Liver (tissue), 9 donors: ENCODE data around the gene TRAPPC3. TPM values are rescaled to one million over a fixed set of nuclear protein-coding genes. Genes with fewer than 3 reads are reported as not detected.

ENCODE experiments used
- DNase-seq: peaks from one replicate; pipeline ENCODE4 v3.0.0-alpha.2; 2017; ENCODE audit warnings: low spot score
- H3K27ac ChIP-seq, 2 donors: one replicate each; pipeline ENCODE4 v1.7.0; 2013; ENCODE audit warnings: inconsistent platforms in 2 of 2, low read length in 2 of 2, control low read depth in 1 of 2, low read depth in 1 of 2, mild to moderate bottlenecking in 1 of 2
- H3K27me3 ChIP-seq, 4 donors: one replicate each; pipeline versions ENCODE4 v1.6.1 to v1.7.0; 2013; ENCODE audit warnings: low read length in 3 of 4, inconsistent platforms in 1 of 4, mild to moderate bottlenecking in 1 of 4, moderate library complexity in 1 of 4; ENCODE audit not compliant: control insufficient read depth in 4 of 4, insufficient read depth in 4 of 4
- H3K36me3 ChIP-seq, 4 donors: one replicate each; pipeline versions ENCODE4 v1.6.1 to v1.7.0; 2013; ENCODE audit warnings: low read length in 3 of 4, mild to moderate bottlenecking in 3 of 4, low read depth in 1 of 4, moderate library complexity in 1 of 4; ENCODE audit not compliant: control insufficient read depth in 4 of 4, insufficient read depth in 3 of 4
- H3K4me1 ChIP-seq, 4 donors: one replicate each; pipeline versions ENCODE4 v1.6.1 to v1.7.0; 2013; ENCODE audit warnings: low read length in 3 of 4, mild to moderate bottlenecking in 3 of 4, moderate library complexity in 1 of 4; ENCODE audit not compliant: control insufficient read depth in 4 of 4, insufficient read depth in 4 of 4
- H3K4me3 ChIP-seq, 3 donors: one replicate each; pipeline versions ENCODE4 v1.6.1 to v1.7.0; 2013; ENCODE audit warnings: low read length in 3 of 3, control low read depth in 1 of 3, low read depth in 1 of 3, mild to moderate bottlenecking in 1 of 3
- H3K9ac ChIP-seq, 2 donors: one replicate each; pipeline ENCODE4 v1.7.0; 2013; ENCODE audit warnings: low read length in 2 of 2, mild to moderate bottlenecking in 2 of 2, moderate library complexity in 2 of 2, control low read depth in 1 of 2, low read depth in 1 of 2
- H3K9me3 ChIP-seq, 4 donors: one replicate each; pipeline versions ENCODE4 v1.6.1 to v1.7.0; 2013; ENCODE audit warnings: low read length in 3 of 4; ENCODE audit not compliant: control insufficient read depth in 4 of 4
- EGR1 ChIP-seq, 2 donors: IDR thresholded peaks; 2 replicates each; pipeline ENCODE4 v1.6.1; 2016 to 2018; ENCODE audit warnings: antibody characterized with exemption in 2 of 2, low read depth in 2 of 2
- FOXA1 ChIP-seq: IDR thresholded peaks from 2 replicates; pipeline ENCODE4 v1.6.1; 2016; ENCODE audit warnings: antibody characterized with exemption
- FOXA2 ChIP-seq: IDR thresholded peaks from 2 replicates; pipeline ENCODE4 v1.6.1; 2016; ENCODE audit warnings: antibody characterized with exemption
- HNF4A ChIP-seq, 2 donors: conservative IDR thresholded peaks; 2 replicates each; pipeline ENCODE4 v1.6.1; 2016; ENCODE audit warnings: antibody characterized with exemption in 2 of 2, mild to moderate bottlenecking in 2 of 2
- HNF4G ChIP-seq: IDR thresholded peaks from 2 replicates; pipeline ENCODE4 v1.6.1; 2016; ENCODE audit warnings: antibody characterized with exemption
- JUND ChIP-seq, 2 donors: IDR thresholded peaks; 2 replicates each; pipeline ENCODE4 v1.6.1; 2016; ENCODE audit warnings: antibody characterized with exemption in 2 of 2
- NR2F2 ChIP-seq: IDR thresholded peaks from 2 replicates; pipeline ENCODE4 v1.6.1; 2016; ENCODE audit warnings: antibody characterized with exemption
- RAD21 ChIP-seq, 2 donors: IDR thresholded peaks; 2 replicates each; pipeline ENCODE4 v1.6.1; 2016; ENCODE audit warnings: antibody characterized with exemption in 2 of 2, mild to moderate bottlenecking in 2 of 2
- RXRA ChIP-seq, 2 donors: IDR thresholded peaks; 2 replicates each; pipeline ENCODE4 v1.6.1; 2017 to 2018; ENCODE audit warnings: antibody characterized with exemption in 2 of 2, mild to moderate bottlenecking in 1 of 2
- TAF1 ChIP-seq: conservative IDR thresholded peaks from 2 replicates; pipeline ENCODE4 v1.6.1; 2016; ENCODE audit warnings: antibody characterized with exemption, mild to moderate bottlenecking
- YY1 ChIP-seq: IDR thresholded peaks from 2 replicates; pipeline ENCODE4 v1.6.1; 2016; ENCODE audit warnings: antibody characterized with exemption, mild to moderate bottlenecking
- WGBS: extraction: QIAGEN DNeasy Blood & Tissue Kit; methylation state at CpG from one replicate; pipeline ENCODE4 v1.1.7; 2013; 5-methylcytosine and 5-hydroxymethylcytosine counted together
- polyA plus RNA-seq, 2 donors: library from polyadenylated mRNA; stranded (reverse) in 1 of 2; unstranded in 1 of 2; fragments of 200-250 nt in 1 of 2; fragments of >200 nt in 1 of 2; fragmentation: Nextera tagmentation in 1 of 2; extraction: Ambion mirVana in 1 of 2; gene quantifications; one replicate each; pipeline versions ENCODE4 v1.2.1 to v1.2.3, GENCODE V29; 2013 to 2015
- total RNA-seq, 2 donors: library from RNA; depleted of rRNA; stranded (reverse); fragments of >200 nt; gene quantifications; one replicate each; pipeline ENCODE4 v1.2.3, GENCODE V29; 2014
- TF ChIP-seq, protein P1 (sequence below): fragments of 150-350 bp; IDR thresholded peaks from 2 replicates; pipeline ENCODE4 v1.5.1; 2017; ENCODE audit warnings: improper control_type of control experiment, low read depth, low read length; ENCODE audit not compliant: missing input control
- TF ChIP-seq, protein P2 (sequence below): IDR thresholded peaks from 2 replicates; pipeline ENCODE4 v1.6.1; 2016; ENCODE audit warnings: antibody characterized with exemption
- TF ChIP-seq, protein P3 (sequence below): IDR thresholded peaks from 2 replicates; pipeline ENCODE4 v1.6.1; 2016; ENCODE audit warnings: antibody characterized with exemption, mild to moderate bottlenecking
- TF ChIP-seq, protein P4 (sequence below): IDR thresholded peaks from 2 replicates; pipeline ENCODE4 v1.6.1; 2016; ENCODE audit warnings: antibody characterized with exemption
- TF ChIP-seq, protein P5 (sequence below): IDR thresholded peaks from 2 replicates; pipeline ENCODE4 v1.6.1; 2016; ENCODE audit warnings: antibody characterized with exemption
- donor health status: healthy.
- donor health status: healthy.
- donor health status: healthy.
- donor health status: healthy.
- donor health status: healthy.

Gene TRAPPC3
- total and polyA plus RNA-seq, 4 donors = 24.2 to 56.1 (median 30.4) TPM

GRCh38 chr1:36088265-36088576, 61.1 kb downstream of the TRAPPC3 start:
- Histone ChIP-seq H3K27me3 (no peaks in the 10 kb centered on the region), H3K27ac (peak overlapping the region; percentile 79 to 87), H3K4me3 (peak overlapping the region; percentile 35 to 95 (median 79)), H3K36me3 (peaks cover 3 to 16% (median 15%) of the 10 kb centered on the region in 4 donors), H3K9ac (peak overlapping the region in 1 of 2 donors; percentile 33), H3K4me1 (peaks cover 8 to 15% (median 11%) of the 10 kb centered on the region in 4 donors), H3K9me3 (no peaks in the 10 kb centered on the region)
- TF ChIP-seq HNF4A (conservative IDR thresholded peaks at IDR 0.05) = no peak
- no peak for TF ChIP-seq TAF1
- no peak for TF ChIP-seq RXRA (IDR thresholded peaks at IDR 0.05)
- no peak for TF ChIP-seq EGR1 (IDR thresholded peaks at IDR 0.05; ENCODE audit: low read depth in 2 of 2)
- TF ChIP-seq JUND (IDR thresholded peaks at IDR 0.05) = no peak
- TF ChIP-seq HNF4G = no peak
- TF ChIP-seq, protein P1, sequence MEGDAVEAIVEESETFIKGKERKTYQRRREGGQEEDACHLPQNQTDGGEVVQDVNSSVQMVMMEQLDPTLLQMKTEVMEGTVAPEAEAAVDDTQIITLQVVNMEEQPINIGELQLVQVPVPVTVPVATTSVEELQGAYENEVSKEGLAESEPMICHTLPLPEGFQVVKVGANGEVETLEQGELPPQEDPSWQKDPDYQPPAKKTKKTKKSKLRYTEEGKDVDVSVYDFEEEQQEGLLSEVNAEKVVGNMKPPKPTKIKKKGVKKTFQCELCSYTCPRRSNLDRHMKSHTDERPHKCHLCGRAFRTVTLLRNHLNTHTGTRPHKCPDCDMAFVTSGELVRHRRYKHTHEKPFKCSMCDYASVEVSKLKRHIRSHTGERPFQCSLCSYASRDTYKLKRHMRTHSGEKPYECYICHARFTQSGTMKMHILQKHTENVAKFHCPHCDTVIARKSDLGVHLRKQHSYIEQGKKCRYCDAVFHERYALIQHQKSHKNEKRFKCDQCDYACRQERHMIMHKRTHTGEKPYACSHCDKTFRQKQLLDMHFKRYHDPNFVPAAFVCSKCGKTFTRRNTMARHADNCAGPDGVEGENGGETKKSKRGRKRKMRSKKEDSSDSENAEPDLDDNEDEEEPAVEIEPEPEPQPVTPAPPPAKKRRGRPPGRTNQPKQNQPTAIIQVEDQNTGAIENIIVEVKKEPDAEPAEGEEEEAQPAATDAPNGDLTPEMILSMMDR = no peak
- TF ChIP-seq, protein P2, sequence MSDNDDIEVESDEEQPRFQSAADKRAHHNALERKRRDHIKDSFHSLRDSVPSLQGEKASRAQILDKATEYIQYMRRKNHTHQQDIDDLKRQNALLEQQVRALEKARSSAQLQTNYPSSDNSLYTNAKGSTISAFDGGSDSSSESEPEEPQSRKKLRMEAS = no peak
- TF ChIP-seq, protein P3, sequence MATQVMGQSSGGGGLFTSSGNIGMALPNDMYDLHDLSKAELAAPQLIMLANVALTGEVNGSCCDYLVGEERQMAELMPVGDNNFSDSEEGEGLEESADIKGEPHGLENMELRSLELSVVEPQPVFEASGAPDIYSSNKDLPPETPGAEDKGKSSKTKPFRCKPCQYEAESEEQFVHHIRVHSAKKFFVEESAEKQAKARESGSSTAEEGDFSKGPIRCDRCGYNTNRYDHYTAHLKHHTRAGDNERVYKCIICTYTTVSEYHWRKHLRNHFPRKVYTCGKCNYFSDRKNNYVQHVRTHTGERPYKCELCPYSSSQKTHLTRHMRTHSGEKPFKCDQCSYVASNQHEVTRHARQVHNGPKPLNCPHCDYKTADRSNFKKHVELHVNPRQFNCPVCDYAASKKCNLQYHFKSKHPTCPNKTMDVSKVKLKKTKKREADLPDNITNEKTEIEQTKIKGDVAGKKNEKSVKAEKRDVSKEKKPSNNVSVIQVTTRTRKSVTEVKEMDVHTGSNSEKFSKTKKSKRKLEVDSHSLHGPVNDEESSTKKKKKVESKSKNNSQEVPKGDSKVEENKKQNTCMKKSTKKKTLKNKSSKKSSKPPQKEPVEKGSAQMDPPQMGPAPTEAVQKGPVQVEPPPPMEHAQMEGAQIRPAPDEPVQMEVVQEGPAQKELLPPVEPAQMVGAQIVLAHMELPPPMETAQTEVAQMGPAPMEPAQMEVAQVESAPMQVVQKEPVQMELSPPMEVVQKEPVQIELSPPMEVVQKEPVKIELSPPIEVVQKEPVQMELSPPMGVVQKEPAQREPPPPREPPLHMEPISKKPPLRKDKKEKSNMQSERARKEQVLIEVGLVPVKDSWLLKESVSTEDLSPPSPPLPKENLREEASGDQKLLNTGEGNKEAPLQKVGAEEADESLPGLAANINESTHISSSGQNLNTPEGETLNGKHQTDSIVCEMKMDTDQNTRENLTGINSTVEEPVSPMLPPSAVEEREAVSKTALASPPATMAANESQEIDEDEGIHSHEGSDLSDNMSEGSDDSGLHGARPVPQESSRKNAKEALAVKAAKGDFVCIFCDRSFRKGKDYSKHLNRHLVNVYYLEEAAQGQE = no peak
- TF ChIP-seq FOXA2 = no peak
- 39% methylated on average over 8 of the region's 8 CpGs for WGBS
- no peak for DNase-seq

DNA sequence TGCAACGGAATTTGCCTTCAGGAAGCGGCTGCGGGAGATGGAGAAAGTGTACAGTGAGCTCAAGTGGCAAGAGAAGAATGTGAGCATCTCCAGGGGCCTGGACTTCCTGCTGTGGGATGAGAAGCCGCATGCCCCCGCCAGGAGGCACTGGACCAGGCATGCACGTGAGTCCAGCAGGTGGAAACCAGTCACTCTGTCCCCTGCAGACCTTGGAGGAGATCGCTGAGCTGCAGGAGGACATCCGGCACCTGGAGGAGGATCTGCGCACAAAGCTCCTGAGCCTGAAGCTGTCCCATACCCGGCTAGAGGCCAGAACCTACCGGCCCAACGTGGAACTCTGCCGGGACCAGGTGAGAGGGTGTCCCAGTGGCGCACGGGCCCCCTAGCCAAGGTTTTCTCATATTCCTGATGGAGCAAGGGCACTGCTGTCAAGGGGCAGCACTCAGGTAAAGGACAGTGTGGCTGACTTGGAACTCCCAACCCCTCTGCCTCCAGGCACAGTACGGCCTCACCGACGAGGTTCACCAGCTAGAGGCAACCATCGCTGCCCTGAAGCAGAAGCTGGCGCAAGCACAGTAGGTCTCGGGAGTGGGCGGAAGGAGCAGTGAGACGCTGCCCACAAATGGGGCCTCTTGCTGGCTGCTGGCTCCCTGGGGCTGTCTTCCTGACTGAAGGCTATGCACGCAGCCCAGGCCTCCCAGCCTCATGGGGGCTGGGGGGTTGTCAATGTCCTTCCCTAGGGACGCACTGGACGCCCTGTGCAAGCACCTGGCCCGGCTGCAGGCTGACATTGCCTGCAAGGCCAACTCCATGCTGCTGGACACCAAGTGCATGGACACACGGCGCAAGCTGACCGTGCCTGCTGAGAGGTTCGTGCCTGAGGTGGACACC, 61.8 kb downstream of the TRAPPC3 start:
- no peak for DNase-seq
- no peak overlapping the region for H3K4me3 ChIP-seq
- 92% methylated on average over 31 of the region's 31 CpGs for WGBS
- peaks cover 3 to 9% (median 7%) of the 10 kb centered on the region in 4 donors for H3K36me3 ChIP-seq
- H3K9me3 ChIP-seq = no peaks in the 10 kb centered on the region
- peaks cover 8 to 15% (median 11%) of the 10 kb centered on the region in 4 donors for H3K4me1 ChIP-seq
- no peaks in the 10 kb centered on the region for H3K27me3 ChIP-seq
- no peak overlapping the region for H3K27ac ChIP-seq
- H3K9ac ChIP-seq = no peak overlapping the region
- TF ChIP-seq, protein P4, sequence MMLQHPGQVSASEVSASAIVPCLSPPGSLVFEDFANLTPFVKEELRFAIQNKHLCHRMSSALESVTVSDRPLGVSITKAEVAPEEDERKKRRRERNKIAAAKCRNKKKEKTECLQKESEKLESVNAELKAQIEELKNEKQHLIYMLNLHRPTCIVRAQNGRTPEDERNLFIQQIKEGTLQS = no peak
- TF ChIP-seq RAD21 (IDR thresholded peaks at IDR 0.05) (no peak), FOXA1 (no peak), TAF1 (no peak), HNF4G (no peak), HNF4A (conservative IDR thresholded peaks at IDR 0.05) (no peak), EGR1 (IDR thresholded peaks at IDR 0.05; ENCODE audit: low read depth in 2 of 2) (no peak), NR2F2 (no peak), YY1 (no peak), JUND (IDR thresholded peaks at IDR 0.05) (no peak)
- TF ChIP-seq, protein P1 = no peak
- TF ChIP-seq, protein P2 = no peak
- TF ChIP-seq, protein P5, sequence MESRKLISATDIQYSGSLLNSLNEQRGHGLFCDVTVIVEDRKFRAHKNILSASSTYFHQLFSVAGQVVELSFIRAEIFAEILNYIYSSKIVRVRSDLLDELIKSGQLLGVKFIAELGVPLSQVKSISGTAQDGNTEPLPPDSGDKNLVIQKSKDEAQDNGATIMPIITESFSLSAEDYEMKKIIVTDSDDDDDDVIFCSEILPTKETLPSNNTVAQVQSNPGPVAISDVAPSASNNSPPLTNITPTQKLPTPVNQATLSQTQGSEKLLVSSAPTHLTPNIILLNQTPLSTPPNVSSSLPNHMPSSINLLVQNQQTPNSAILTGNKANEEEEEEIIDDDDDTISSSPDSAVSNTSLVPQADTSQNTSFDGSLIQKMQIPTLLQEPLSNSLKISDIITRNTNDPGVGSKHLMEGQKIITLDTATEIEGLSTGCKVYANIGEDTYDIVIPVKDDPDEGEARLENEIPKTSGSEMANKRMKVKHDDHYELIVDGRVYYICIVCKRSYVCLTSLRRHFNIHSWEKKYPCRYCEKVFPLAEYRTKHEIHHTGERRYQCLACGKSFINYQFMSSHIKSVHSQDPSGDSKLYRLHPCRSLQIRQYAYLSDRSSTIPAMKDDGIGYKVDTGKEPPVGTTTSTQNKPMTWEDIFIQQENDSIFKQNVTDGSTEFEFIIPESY = no peak
- TF ChIP-seq, protein P3 = no peak
